IMR-90 (cell line): ENCODE measurements around the gene RYR3. TPM values are rescaled to one million over a fixed set of nuclear protein-coding genes. Genes with fewer than 3 reads are reported as not detected.

Source experiments
- ATAC-seq: fragments of 200-7000 bp; cut with Tn5 transposase; 2 replicates; pipeline ENCODE4 v1.9.1; 2020; ENCODE audit warnings: low read depth, mild to moderate bottlenecking, moderate library complexity
- BruUV-seq: library from RNA; stranded (reverse); fragments of 400-500 nt; replicated peaks from 2 replicates; lab custom pipeline; 2021; lab: Mats Ljungman, UMichigan
- CTCF ChIA-PET: fragments of 300-600 bp; formaldehyde crosslinking; extraction: SDS; loops from one replicate; lab custom pipeline; 2021; ENCODE audit warnings: antibody characterized with exemption; lab: Yijun Ruan, JAX
- POLR2A ChIA-PET: fragments of 300-600 bp; sonication (Branson Sonifier 250); formaldehyde crosslinking; loops from one replicate; lab custom pipeline; 2022; ENCODE audit warnings: antibody characterized with exemption; ENCODE audit not compliant: unreplicated experiment; lab: Charles Lee
- DNase-seq: peaks from one replicate; pipeline ENCODE4 v3.0.0; 2013
- H2AFZ ChIP-seq: replicated peaks from 2 replicates; pipeline ENCODE3; 2013; ENCODE audit warnings: low read length, mild to moderate bottlenecking; ENCODE audit not compliant: poor library complexity
- H2AK5ac ChIP-seq: 2 replicates; pipeline ENCODE4 v1.6.1; 2013; ENCODE audit warnings: low read depth, low read length, inconsistent platforms
- H2AK9ac ChIP-seq: replicated peaks from 2 replicates; pipeline ENCODE3; 2013; ENCODE audit warnings: mild to moderate bottlenecking, low read depth, low read length, moderate library complexity; ENCODE audit not compliant: poor library complexity
- H2BK120ac ChIP-seq: 2 replicates; pipeline ENCODE4 v1.6.1; 2013; ENCODE audit warnings: low read depth, low read length, inconsistent platforms
- H2BK15ac ChIP-seq: 3 replicates; pipeline ENCODE4 v1.6.1; 2013; ENCODE audit warnings: low read depth, low read length, inconsistent platforms
- H2BK20ac ChIP-seq: 2 replicates; pipeline ENCODE4 v1.6.1; 2013; ENCODE audit warnings: low read depth, mild to moderate bottlenecking, inconsistent platforms, low read length, moderate library complexity
- H2BK5ac ChIP-seq: 2 replicates; pipeline ENCODE4 v1.6.1; 2013; ENCODE audit warnings: mild to moderate bottlenecking, low read depth, low read length, inconsistent platforms; ENCODE audit not compliant: poor library complexity, severe bottlenecking
- H3K14ac ChIP-seq: replicated peaks from 2 replicates; pipeline ENCODE4 v1.6.1; 2013; ENCODE audit warnings: low read depth, low read length, inconsistent platforms
- H3K18ac ChIP-seq: 2 replicates; pipeline ENCODE4 v1.6.1; 2013; ENCODE audit warnings: low read depth, low read length, control low read depth
- H3K23ac ChIP-seq: 2 replicates; pipeline ENCODE4 v1.6.1; 2013; ENCODE audit warnings: low read depth, low read length, inconsistent platforms
- H3K27ac ChIP-seq: 2 replicates; pipeline ENCODE4 v1.5.1; 2013; ENCODE audit warnings: mild to moderate bottlenecking, control low read depth, low read length; ENCODE audit not compliant: insufficient read depth
- H3K27me3 ChIP-seq: 2 replicates; pipeline ENCODE4 v1.6.1; 2013; ENCODE audit warnings: low read length; ENCODE audit not compliant: control insufficient read depth, insufficient read depth
- H3K36me3 ChIP-seq: 2 replicates; pipeline ENCODE4 v1.6.1; 2013; ENCODE audit warnings: low read length, mixed read lengths; ENCODE audit not compliant: control insufficient read depth, insufficient read depth
- H3K4ac ChIP-seq: 2 replicates; pipeline ENCODE4 v1.6.1; 2013; ENCODE audit warnings: low read depth, low read length, inconsistent platforms
- H3K4me1 ChIP-seq: 2 replicates; pipeline ENCODE4 v1.6.1; 2013; ENCODE audit warnings: low read length, mixed read lengths; ENCODE audit not compliant: control insufficient read depth, insufficient read depth
- H3K4me2 ChIP-seq: 2 replicates; pipeline ENCODE4 v1.6.1; 2013; ENCODE audit warnings: low read depth, mild to moderate bottlenecking, control low read depth, low read length, moderate library complexity
- H3K4me3 ChIP-seq: 2 replicates; pipeline ENCODE4 v1.5.1; 2013; ENCODE audit warnings: low read depth, mild to moderate bottlenecking, control low read depth, low read length, moderate library complexity; ENCODE audit not compliant: insufficient read depth
- H3K56ac ChIP-seq: 2 replicates; pipeline ENCODE4 v1.6.1; 2013; ENCODE audit warnings: low read length, inconsistent platforms; ENCODE audit not compliant: insufficient read depth; ENCODE audit errors: extremely low read depth
- H3K79me1 ChIP-seq, 2 experiments: 2 replicates each; pipeline ENCODE4 v1.6.1; 2013; ENCODE audit warnings: low read length in 2 of 2, inconsistent platforms in 1 of 2, low read depth in 1 of 2
- H3K9ac ChIP-seq: 2 replicates; pipeline ENCODE4 v1.6.1; 2013; ENCODE audit warnings: low read depth, low read length, control low read depth
- H3K9me1 ChIP-seq: 2 replicates; pipeline ENCODE4 v1.6.1; 2013; ENCODE audit warnings: low read length, inconsistent platforms; ENCODE audit not compliant: insufficient read depth
- H3K9me3 ChIP-seq: 2 replicates; pipeline ENCODE4 v1.6.1; 2013; ENCODE audit warnings: low read length; ENCODE audit not compliant: control insufficient read depth, insufficient read depth
- H4K20me1 ChIP-seq: 2 replicates; pipeline ENCODE4 v1.6.1; 2013; ENCODE audit warnings: low read length, inconsistent platforms; ENCODE audit not compliant: insufficient read depth
- H4K5ac ChIP-seq: 2 replicates; pipeline ENCODE4 v1.6.1; 2013; ENCODE audit warnings: mild to moderate bottlenecking, low read depth, low read length, control low read depth
- H4K8ac ChIP-seq, 2 experiments: 2 replicates each; pipeline ENCODE4 v1.6.1; 2013; ENCODE audit warnings: low read depth in 2 of 2, low read length in 2 of 2, control low read depth in 1 of 2, inconsistent platforms in 1 of 2
- H4K91ac ChIP-seq: 2 replicates; pipeline ENCODE4 v1.6.1; 2013; ENCODE audit warnings: low read depth, low read length, inconsistent platforms; ENCODE audit not compliant: insufficient read depth
- BHLHE40 ChIP-seq: fragments of 150-350 bp; IDR thresholded peaks from 2 replicates; pipeline ENCODE4 v1.6.1; 2016; ENCODE audit warnings: mild to moderate bottlenecking, low read depth, low read length
- CEBPB ChIP-seq: IDR thresholded peaks from 2 replicates; pipeline ENCODE4 v1.6.1; 2012; ENCODE audit warnings: low read depth, low read length, improper control_type of control experiment
- CHD1 ChIP-seq: IDR thresholded peaks from 2 replicates; pipeline ENCODE4 v1.6.1; 2012; ENCODE audit warnings: low read depth, low read length, improper control_type of control experiment
- FOS ChIP-seq: fragments of 150-350 bp; IDR thresholded peaks from 2 replicates; pipeline ENCODE4 v1.6.1; 2016; ENCODE audit warnings: low read depth, low read length
- MAFK ChIP-seq: IDR thresholded peaks from 2 replicates; pipeline ENCODE4 v1.6.1; 2012; ENCODE audit warnings: low read depth, low read length, improper control_type of control experiment
- MAZ ChIP-seq: IDR thresholded peaks from 2 replicates; pipeline ENCODE4 v1.6.1; 2012; ENCODE audit warnings: low read depth, mild to moderate bottlenecking, low read length, improper control_type of control experiment, moderate library complexity, borderline replicate concordance
- MXI1 ChIP-seq: IDR thresholded peaks from 2 replicates; pipeline ENCODE4 v1.6.1; 2012; ENCODE audit warnings: low read depth, mild to moderate bottlenecking, low read length, moderate library complexity, borderline replicate concordance
- NFE2L2 ChIP-seq: fragments of 150-350 bp; IDR thresholded peaks from 2 replicates; pipeline ENCODE4 v1.6.1; 2016; ENCODE audit warnings: low read depth, mild to moderate bottlenecking, low read length
- POLR2A ChIP-seq: IDR thresholded peaks from 2 replicates; pipeline ENCODE4 v1.6.1; 2012; ENCODE audit warnings: mild to moderate bottlenecking, low read depth, low read length
- RAD21 ChIP-seq: IDR thresholded peaks from 2 replicates; pipeline ENCODE4 v1.6.1; 2012; ENCODE audit warnings: low read length, improper control_type of control experiment
- RCOR1 ChIP-seq: IDR thresholded peaks from 2 replicates; pipeline ENCODE4 v1.6.1; 2012; ENCODE audit warnings: mild to moderate bottlenecking, low read length, improper control_type of control experiment; ENCODE audit not compliant: insufficient replicate concordance
- RFX5 ChIP-seq: IDR thresholded peaks from 2 replicates; pipeline ENCODE4 v1.8.0; 2012; ENCODE audit warnings: low read depth, mild to moderate bottlenecking, low read length, moderate library complexity
- SMC3 ChIP-seq: fragments of 150-350 bp; IDR thresholded peaks from 2 replicates; pipeline ENCODE4 v1.6.1; 2016; ENCODE audit warnings: low read depth, mild to moderate bottlenecking, antibody characterized with exemption, low read length, moderate library complexity
- WGBS, 2 experiments: methylation state at CpG; one replicate each; pipeline versions ENCODE4 v1.1.5 to v1.1.7; 2013; ENCODE audit warnings: missing lambda C conversion rate in 2 of 2; ENCODE audit not compliant: insufficient read length in 1 of 2; ENCODE audit errors: extremely low coverage in 2 of 2; 5-methylcytosine and 5-hydroxymethylcytosine counted together
- dilution Hi-C: fragments of 300-500 bp; cut with HindIII; formaldehyde crosslinking; loops from one replicate; pipeline ENCODE4 v1.14.3; 2018; ENCODE audit warnings: low sequenced_read_pairs; ENCODE audit not compliant: unreplicated experiment
- in situ Hi-C: fragments of 300-500 bp; cut with MboI; formaldehyde crosslinking; loops from 3 replicates; pipeline ENCODE4 v1.14.3; 2019; ENCODE audit warnings: low sequenced_read_pairs, inconsistent platforms, mixed read lengths
- intact Hi-C: fragments of 100-400 bp; cut with micrococcal nuclease; formaldehyde crosslinking; loops from 2 replicates; pipeline ENCODE4 v1.10.0; 2022
- polyA plus RNA-seq, 3 experiments: library from polyadenylated mRNA; depleted of rRNA; stranded (reverse); fragments of >200 nt; gene quantifications; 2 replicates each; pipeline ENCODE4 v1.2.3, GENCODE V29; 2012; ENCODE audit warnings: low replicate concordance in 1 of 3
- total RNA-seq: library from RNA; depleted of rRNA; stranded (reverse); fragments of >200 nt; gene quantifications from 2 replicates; pipeline ENCODE4 v1.2.3, GENCODE V29; 2012
- TF ChIP-seq, protein P1 (sequence below): conservative IDR thresholded peaks from 2 replicates; pipeline ENCODE4 v1.5.1; 2012; ENCODE audit warnings: mild to moderate bottlenecking, low read depth, low read length, improper control_type of control experiment
- TF ChIP-seq, protein P2 (sequence below): fragments of 150-350 bp; IDR thresholded peaks from 2 replicates; pipeline ENCODE4 v1.6.1; 2017; ENCODE audit warnings: mild to moderate bottlenecking, antibody characterized with exemption, low read length, low read depth
- TF ChIP-seq, protein P3 (sequence below): fragments of 150-350 bp; IDR thresholded peaks from 2 replicates; pipeline ENCODE4 v1.6.1; 2016; ENCODE audit warnings: low read depth, mild to moderate bottlenecking, low read length, moderate library complexity, borderline replicate concordance

Gene RYR3
- total and polyA plus RNA-seq, 2 of the 4 experiments (the other 2 are of a cell fraction): 0.18 TPM; not detected in 1

DNA sequence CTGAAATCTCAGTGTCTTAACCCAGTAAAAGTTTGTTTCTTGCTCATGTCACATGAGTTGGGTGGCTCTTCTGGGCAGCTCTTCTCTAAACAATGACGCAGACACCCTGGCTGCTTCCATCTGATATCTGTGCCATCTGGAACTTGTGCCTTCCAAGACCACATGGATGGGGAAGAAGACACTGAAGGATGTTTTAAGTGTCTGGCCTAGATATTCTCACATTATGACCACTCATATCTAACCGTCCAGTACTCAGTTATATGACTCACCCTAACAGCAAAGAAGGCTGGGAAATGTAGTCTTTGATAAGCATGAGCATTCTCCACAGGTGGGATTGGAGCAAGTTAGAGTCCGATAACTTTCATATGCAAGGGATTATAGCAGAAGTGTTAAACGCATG is 66.4 kb downstream of the RYR3 start:
- Histone ChIP-seq H4K8ac (no peak overlapping the region), H3K27ac (no peak overlapping the region), H2BK120ac (no peak overlapping the region), H2BK20ac (no peak overlapping the region), H4K5ac (no peak overlapping the region), H3K36me3 (no peaks in the 10 kb centered on the region), H4K20me1 (no peaks in the 10 kb centered on the region), H3K9me1 (no peaks in the 10 kb centered on the region), H3K27me3 (no peaks in the 10 kb centered on the region), H2AK9ac (no peak overlapping the region), H4K91ac (no peak overlapping the region), H3K14ac (no peak overlapping the region), H3K56ac (no peak overlapping the region), H3K9ac (no peak overlapping the region), H2BK15ac (no peak overlapping the region), H3K79me1 (no peaks in the 10 kb centered on the region), H3K9me3 (no peaks in the 10 kb centered on the region), H2AK5ac (no peak overlapping the region), H3K4me3 (no peak overlapping the region), H3K23ac (no peak overlapping the region), H3K18ac (no peak overlapping the region), H3K4me1 (no peaks in the 10 kb centered on the region), H2BK5ac (no peak overlapping the region), H3K4me2 (no peak overlapping the region), H3K4ac (no peak overlapping the region), H2AFZ (no peak overlapping the region)
- BruUV-seq: no TSS peak
- in situ Hi-C loops (no loop called here), intact Hi-C loops (no loop called here), dilution Hi-C loops (no loop called here)
- ChIA-PET POLR2A (interaction anchor here (0.7 kb wide), 1 partner anchor 57 kb away, joined by 4 read pairs; no protein-coding TSS in a partner anchor), CTCF (no interaction called here)
- ATAC-seq (no peak), DNase-seq (no peak)
- no peak for TF ChIP-seq FOS
- no peak for TF ChIP-seq RFX5
- no peak for TF ChIP-seq MAZ
- TF ChIP-seq, protein P1, sequence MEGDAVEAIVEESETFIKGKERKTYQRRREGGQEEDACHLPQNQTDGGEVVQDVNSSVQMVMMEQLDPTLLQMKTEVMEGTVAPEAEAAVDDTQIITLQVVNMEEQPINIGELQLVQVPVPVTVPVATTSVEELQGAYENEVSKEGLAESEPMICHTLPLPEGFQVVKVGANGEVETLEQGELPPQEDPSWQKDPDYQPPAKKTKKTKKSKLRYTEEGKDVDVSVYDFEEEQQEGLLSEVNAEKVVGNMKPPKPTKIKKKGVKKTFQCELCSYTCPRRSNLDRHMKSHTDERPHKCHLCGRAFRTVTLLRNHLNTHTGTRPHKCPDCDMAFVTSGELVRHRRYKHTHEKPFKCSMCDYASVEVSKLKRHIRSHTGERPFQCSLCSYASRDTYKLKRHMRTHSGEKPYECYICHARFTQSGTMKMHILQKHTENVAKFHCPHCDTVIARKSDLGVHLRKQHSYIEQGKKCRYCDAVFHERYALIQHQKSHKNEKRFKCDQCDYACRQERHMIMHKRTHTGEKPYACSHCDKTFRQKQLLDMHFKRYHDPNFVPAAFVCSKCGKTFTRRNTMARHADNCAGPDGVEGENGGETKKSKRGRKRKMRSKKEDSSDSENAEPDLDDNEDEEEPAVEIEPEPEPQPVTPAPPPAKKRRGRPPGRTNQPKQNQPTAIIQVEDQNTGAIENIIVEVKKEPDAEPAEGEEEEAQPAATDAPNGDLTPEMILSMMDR: no peak
- no peak for TF ChIP-seq RCOR1
- TF ChIP-seq, protein P2, sequence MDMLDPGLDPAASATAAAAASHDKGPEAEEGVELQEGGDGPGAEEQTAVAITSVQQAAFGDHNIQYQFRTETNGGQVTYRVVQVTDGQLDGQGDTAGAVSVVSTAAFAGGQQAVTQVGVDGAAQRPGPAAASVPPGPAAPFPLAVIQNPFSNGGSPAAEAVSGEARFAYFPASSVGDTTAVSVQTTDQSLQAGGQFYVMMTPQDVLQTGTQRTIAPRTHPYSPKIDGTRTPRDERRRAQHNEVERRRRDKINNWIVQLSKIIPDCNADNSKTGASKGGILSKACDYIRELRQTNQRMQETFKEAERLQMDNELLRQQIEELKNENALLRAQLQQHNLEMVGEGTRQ: no peak
- TF ChIP-seq POLR2A: no peak
- no peak for TF ChIP-seq NFE2L2
- no peak for TF ChIP-seq MXI1
- TF ChIP-seq BHLHE40: no peak
- no peak for TF ChIP-seq CEBPB
- TF ChIP-seq MAFK: no peak
- TF ChIP-seq SMC3: no peak
- no peak for TF ChIP-seq CHD1
- TF ChIP-seq, protein P3, sequence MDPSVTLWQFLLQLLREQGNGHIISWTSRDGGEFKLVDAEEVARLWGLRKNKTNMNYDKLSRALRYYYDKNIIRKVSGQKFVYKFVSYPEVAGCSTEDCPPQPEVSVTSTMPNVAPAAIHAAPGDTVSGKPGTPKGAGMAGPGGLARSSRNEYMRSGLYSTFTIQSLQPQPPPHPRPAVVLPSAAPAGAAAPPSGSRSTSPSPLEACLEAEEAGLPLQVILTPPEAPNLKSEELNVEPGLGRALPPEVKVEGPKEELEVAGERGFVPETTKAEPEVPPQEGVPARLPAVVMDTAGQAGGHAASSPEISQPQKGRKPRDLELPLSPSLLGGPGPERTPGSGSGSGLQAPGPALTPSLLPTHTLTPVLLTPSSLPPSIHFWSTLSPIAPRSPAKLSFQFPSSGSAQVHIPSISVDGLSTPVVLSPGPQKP: no peak
- TF ChIP-seq RAD21: no peak
- no CpG with 5 or more reads among the region's 4 CpGs for WGBS, 2 experiments
